Gastroesophageal sphincter (tissue), 3 donors: ENCODE measurements around the gene SRRM4.

Experiments
- CTCF ChIP-seq, 4 experiments: fragments of 200-600 bp in 2 of 4; fragments of 450-650 bp in 2 of 4; sonication (generic) in 1 of 4; IDR thresholded peaks; one replicate each; pipeline ENCODE4 v1.5.1; 2017 to 2019; ENCODE audit warnings: antibody characterized with exemption in 4 of 4, mild to moderate bottlenecking in 2 of 4, moderate library complexity in 2 of 4
- EP300 ChIP-seq: sonication (generic); formaldehyde crosslinking; IDR thresholded peaks from one replicate; pipeline ENCODE4 v1.6.1; 2017; ENCODE audit warnings: antibody characterized with exemption, mild to moderate bottlenecking
- POLR2A ChIP-seq, 2 donors: fragments of 450-650 bp; IDR thresholded peaks; one replicate each; pipeline ENCODE4 v1.6.1; 2017; ENCODE audit warnings: antibody characterized with exemption in 2 of 2, mild to moderate bottlenecking in 2 of 2, moderate library complexity in 1 of 2
- POLR2AphosphoS5 ChIP-seq: sonication (generic); formaldehyde crosslinking; IDR thresholded peaks from one replicate; pipeline ENCODE4 v1.6.1; 2017; ENCODE audit warnings: antibody characterized with exemption

GRCh38 chr12:119052001-119052400 lies 70.7 kb downstream of the SRRM4 start:
- TF ChIP-seq POLR2A (IDR thresholded peaks at IDR 0.05) (no peak), CTCF (IDR thresholded peaks at IDR 0.05) (no peak), POLR2AphosphoS5 (no peak), EP300 (no peak)
